Measurements from ENCODE around the gene TMEM266. TPM values are rescaled to one million over a fixed set of nuclear protein-coding genes. Genes with fewer than 3 reads are reported as not detected.

Gene TMEM266
- total RNA-seq, 1 experiment from 2014 or later, result not detected

DNA sequence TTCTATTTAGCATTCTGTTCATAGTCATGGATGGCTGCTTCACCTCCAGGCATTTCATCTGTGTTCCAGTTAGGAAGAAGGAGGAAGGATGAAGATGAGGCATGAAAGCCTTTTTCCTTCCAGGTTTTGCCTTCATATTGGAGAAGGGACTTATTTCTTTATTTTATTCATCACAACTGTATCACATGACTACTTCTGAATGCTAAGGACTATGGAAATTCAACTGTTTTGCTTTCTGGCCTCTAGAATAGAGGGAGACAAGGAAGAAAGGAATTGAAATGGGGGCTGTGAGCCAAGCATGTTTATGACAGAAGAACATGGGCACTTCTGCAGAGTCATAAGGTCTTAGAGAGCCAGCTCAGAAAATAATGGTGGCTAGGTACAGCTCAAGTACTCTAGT, 10.4 kb downstream of the TMEM266 start:
- no peak for DNase-seq (ENCODE audit: low read depth)

- DNase-seq (ENCODE audit: low read depth), result no peak
Measured at GRCh38 chr15:76070921-76071635, 11.3 kb downstream of the TMEM266 start.

DNA sequence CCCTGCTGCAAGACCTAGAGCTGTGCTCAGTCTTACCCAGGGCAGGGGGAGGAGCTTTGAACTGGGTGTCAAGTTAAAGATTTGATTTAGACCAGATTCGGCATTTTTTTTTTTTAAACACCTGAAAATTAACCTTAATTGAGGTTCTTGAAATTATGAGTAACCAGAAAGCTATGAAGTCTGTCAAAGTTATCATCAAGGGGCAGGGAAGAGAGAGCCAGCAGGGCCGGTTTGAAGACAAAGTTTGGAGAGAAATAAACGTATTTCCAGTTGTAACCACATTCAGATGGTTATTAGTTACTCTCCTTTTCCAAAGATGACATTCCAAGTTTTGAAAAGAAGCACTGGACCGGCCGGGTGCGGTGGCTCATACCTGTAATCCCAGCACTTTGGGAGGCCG, 12.0 kb downstream of the TMEM266 start:
- DNase-seq (ENCODE audit: low read depth), result no peak

GRCh38 chr15:76073554-76073953, 13.8 kb downstream of the TMEM266 start:
- DNase-seq (ENCODE audit: low read depth), result peak; percentile 10

DNA sequence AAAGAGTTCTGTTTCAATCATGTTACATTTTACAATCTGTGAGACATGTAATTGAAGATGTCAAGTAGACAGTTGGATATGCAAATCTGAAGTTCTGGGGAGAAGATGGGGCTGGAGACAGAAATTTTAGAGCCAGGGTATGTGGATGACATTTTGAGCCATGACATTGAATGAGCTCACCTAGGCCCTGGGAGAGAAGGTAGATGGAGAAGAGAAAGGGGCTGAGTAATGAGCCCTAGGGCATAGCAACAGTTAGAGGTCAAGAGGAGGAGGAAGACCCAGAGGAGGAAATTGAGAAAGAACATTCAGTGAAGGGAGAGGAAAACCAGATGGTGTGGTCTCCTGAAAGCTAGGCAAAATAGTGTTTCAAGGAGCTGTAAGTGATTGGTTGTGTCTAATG, 15.3 kb downstream of the TMEM266 start:
- no peak for DNase-seq (ENCODE audit: low read depth)

DNA sequence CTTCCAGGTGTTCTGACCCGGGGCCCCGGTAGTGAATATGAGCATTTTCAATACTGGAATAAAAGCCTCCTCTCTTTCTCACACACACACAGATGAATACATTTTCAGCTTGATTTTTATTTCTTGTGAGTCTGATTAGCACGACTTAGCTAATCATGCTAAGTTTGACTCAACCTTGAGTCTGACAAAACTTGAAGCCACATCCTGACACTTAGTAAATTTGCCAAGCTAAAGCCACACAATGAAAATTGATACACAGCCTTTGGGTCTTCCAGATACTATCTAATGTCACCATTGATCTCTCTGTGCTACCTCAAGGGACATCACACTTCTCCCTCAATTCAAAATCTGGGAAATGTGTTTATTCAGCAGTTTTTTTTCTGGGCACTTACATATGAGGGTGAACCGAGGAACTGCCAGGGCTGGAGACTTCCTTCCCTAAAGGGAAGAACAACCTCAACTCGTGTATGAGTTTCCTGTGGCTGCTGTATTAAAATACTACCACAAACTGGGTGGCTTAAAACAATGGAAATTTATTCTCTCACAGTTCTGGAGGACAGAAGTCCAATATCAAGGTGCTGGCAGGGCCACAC, 18.6 kb downstream of the TMEM266 start:
- DNase-seq (ENCODE audit: low read depth), result no peak

GRCh38 chr15:76084256-76084655, 24.5 kb downstream of the TMEM266 start:
- DNase-seq (ENCODE audit: low read depth), result no peak

DNA sequence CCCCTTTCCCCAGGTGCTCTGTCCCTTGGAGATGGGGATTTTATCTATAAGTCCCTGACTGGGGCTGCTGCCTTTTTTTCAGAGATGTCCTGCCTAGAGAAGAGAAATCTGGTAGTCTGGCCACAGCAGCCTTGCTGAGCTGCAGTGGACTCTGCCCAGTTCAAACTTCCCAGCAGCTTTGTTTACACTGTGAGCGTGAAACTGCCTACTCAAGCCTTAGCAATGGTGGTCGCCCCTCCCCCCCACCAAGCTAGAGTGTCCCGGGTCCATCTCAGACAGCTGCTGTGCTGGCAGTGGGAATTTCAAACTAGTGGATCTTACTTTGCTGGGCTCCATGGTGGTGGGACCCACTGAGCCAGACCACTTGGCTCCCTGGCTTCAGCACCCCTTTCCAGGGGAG, 38.9 kb downstream of the TMEM266 start:
- no peak for DNase-seq (ENCODE audit: low read depth)

DNA sequence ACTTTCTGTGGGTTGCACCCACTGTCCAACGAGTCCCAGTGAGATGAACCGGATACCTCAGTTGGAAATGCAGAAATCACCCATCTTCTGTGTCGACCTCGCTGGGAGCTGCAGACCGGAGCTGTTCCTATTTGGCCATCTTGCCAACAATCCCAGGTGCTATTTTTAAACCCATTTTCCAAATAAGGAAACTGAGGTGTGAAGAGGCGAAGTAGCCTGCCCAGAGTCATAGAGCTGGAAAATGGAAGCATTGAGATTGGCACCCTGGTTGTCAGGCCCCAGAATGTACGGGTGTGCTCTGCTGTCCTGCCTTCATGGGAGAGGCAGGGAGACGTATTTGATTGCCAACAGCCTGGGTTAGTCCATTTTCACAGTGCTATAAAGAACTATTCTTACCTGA, 39.6 kb downstream of the TMEM266 start:
- no peak for DNase-seq (ENCODE audit: low read depth)

- DNase-seq (ENCODE audit: low read depth), result no peak
Measured at GRCh38 chr15:76100361-76100760, 40.6 kb downstream of the TMEM266 start.

DNA sequence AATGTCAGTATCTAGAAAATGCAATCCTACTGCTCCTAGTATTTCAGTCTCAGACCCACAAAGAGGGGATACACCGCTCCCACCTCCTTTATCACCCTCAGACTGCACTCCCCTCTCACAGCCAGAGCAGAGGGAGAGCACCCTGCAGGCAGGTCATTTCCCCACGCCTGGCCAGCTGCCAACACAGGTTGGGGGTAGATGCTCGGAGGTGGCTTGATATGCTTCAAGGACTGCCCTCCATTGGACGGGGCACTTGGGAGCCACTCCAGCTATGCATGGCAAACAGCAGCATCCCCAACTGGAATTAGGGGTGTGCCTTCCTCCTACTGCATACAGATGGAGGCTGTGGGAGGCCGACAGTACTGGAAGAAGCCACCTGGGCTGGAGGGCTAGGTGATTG, 41.9 kb downstream of the TMEM266 start:
- DNase-seq (ENCODE audit: low read depth), result no peak

GRCh38 chr15:76105391-76105790, 45.6 kb downstream of the TMEM266 start:
- DNase-seq (ENCODE audit: low read depth), result no peak

DNA sequence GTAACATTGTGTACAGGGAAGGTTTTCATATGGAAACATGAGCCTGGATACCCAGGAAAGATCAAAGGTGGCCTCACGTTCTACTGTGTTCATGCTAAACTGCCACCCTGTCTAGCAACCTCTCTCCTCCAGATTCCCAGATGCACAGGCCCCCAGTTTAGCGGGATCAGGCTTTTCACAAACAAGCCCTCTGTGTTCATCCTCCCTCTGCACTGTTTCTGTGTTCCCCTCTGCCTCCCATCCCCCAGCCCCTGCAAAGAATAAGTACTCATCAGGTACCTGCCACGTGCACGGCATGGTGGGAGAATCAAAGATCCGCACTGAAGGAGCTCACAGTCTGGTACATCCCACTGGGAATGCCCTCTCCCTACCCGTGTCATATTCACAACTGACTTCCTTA, 46.1 kb downstream of the TMEM266 start:
- no peak for DNase-seq (ENCODE audit: low read depth)

GRCh38 chr15:76107169-76107568, 47.4 kb downstream of the TMEM266 start:
- no peak for DNase-seq (ENCODE audit: low read depth)

DNA sequence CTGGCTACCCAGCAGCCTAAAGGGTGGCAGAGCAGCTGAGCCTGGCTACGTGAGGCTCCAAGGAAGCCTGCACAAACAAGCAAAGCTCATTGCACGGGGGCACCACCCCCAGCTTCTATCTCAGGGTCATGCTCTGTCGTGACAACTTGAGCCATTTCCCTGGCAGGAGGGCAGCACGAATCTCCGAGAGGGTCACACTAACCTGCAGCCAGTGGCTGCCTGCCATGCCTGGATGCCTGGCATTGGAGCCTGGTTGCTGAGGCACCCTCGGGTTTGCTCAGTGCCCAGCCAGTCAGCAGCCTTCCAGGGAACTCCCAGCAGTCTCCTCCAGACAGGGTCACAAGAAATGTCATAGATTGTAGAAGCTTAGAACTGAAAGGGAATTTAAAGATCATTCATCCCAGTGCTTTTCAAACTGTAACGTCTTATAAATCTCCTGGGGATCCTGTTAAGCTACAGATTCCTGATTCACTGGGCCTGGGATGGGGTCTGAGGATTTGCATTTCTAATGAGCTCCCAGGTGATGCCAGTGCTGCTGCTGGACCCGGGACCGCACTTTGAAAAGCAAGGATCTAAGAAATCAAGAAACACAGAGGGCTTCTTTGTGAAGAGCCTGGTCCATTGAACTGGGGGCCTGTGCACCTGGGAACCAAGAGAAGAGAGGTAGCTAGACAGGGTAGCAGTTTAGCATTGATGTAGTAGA, 48.4 kb downstream of the TMEM266 start:
- DNase-seq (ENCODE audit: low read depth), result no peak

- DNase-seq (ENCODE audit: low read depth), result no peak
Measured at GRCh38 chr15:76109046-76109445, 49.3 kb downstream of the TMEM266 start.

GRCh38 chr15:76114561-76114960, 54.8 kb downstream of the TMEM266 start:
- DNase-seq (ENCODE audit: low read depth), result no peak

DNA sequence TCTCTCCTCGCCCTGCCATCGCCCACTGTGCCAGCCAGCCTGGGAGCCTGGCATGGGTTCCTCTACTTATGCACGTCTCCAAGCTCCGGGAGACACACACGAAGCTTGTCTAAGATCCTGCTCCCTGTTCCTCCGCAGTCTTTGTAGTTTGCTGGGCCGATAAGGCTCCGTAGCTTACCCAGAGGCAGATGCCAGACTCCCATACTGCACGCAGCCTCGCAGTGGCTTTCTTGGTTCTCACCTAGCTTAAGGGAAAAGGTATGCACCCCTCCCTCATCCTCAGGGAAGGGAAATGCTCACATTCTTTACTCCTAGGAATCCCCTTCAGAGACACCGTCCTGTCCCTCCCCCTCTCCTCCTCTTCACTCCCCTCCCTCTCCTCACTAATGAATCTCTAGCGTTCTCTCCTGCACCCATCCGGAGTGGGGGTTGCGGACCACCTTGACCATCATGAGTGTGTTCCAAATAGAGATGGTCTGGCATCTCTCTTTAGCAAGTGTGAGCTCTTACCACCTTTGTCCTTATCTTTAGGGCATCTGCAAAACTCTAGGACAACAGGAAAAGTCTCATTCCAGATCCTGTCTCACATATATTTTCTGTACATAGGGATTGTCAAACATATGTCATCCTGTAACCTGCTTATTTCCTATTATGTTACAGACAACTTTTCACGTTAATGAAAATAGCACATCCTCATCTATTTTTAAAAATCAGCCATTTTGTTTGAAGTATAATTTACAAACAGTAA, 56.5 kb downstream of the TMEM266 start:
- DNase-seq (ENCODE audit: low read depth), result no peak

GRCh38 chr15:76117181-76117580, 57.4 kb downstream of the TMEM266 start:
- no peak for DNase-seq (ENCODE audit: low read depth)

DNA sequence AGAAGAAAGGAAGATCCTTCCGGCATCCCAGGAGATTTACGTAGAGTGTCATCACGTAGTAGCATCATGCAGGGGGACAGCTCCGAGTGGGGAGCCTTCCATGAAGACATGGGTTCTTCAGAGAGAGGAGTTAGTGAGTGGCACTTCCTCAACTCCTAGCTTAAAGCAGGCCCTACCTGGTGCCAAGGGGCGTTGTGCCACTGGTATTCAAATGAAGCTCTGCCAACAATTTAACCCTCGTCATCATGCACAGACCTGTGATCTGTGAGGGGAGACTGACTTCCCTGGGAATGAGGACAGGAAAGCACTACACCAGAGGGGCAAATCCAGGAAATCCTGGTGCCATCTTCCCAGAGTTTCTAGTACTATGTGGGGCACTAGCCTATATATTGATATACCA, 59.0 kb downstream of the TMEM266 start:
- DNase-seq (ENCODE audit: low read depth), result no peak

GRCh38 chr15:76123031-76123430, 63.2 kb downstream of the TMEM266 start:
- DNase-seq (ENCODE audit: low read depth), result no peak

GRCh38 chr15:76127169-76127568, 67.4 kb downstream of the TMEM266 start:
- DNase-seq (ENCODE audit: low read depth), result no peak

Measured in RPMI7951 (cell line).